ENCODE results near the gene PARD3.

PARD3 gene

GRCh38 chr10:34635111-34635510, 180.0 kb downstream of the PARD3 start:
- TF ChIP-seq L3MBTL2 (conservative IDR thresholded peaks at IDR 0.05) (no peak), NFRKB (IDR thresholded peaks at IDR 0.05) (no peak), TARDBP (IDR thresholded peaks at IDR 0.05) (no peak), CTBP1 (IDR thresholded peaks at IDR 0.05; ENCODE audit: borderline replicate concordance) (no peak), ZNF384 (IDR thresholded peaks at IDR 0.05) (no peak), ARNT (IDR thresholded peaks at IDR 0.05) (no peak), BHLHE40 (IDR thresholded peaks at IDR 0.05; ENCODE audit: borderline replicate concordance) (no peak), LEF1 (IDR thresholded peaks at IDR 0.05; ENCODE audit: borderline replicate concordance) (no peak), FOXK2 (IDR thresholded peaks at IDR 0.05) (no peak), HDGF (IDR thresholded peaks at IDR 0.05; ENCODE audit: borderline replicate concordance) (no peak)
- DNase-seq (ENCODE audit: extremely low spot score), result no peak
- ChIA-PET POLR2A (no interaction called here), CTCF (interaction anchor here (0.5 kb wide), 2 partner anchors 131 to 1470 kb away, joined by 5 read pairs; no protein-coding TSS in a partner anchor)

GRCh38 chr10:34633374-34633773, 181.7 kb downstream of the PARD3 start:
- no peak for DNase-seq (ENCODE audit: extremely low spot score)
- TF ChIP-seq BHLHE40 (IDR thresholded peaks at IDR 0.05; ENCODE audit: borderline replicate concordance), result no peak
- no peak for TF ChIP-seq FOXK2 (IDR thresholded peaks at IDR 0.05)
- no peak for TF ChIP-seq ZNF384 (IDR thresholded peaks at IDR 0.05)
- no peak for TF ChIP-seq TARDBP (IDR thresholded peaks at IDR 0.05)
- TF ChIP-seq LEF1 (IDR thresholded peaks at IDR 0.05; ENCODE audit: borderline replicate concordance), result no peak
- TF ChIP-seq NFRKB (IDR thresholded peaks at IDR 0.05), result no peak
- TF ChIP-seq ELF4 (IDR thresholded peaks at IDR 0.05), result no peak
- no peak for TF ChIP-seq FOXM1 (IDR thresholded peaks at IDR 0.05; ENCODE audit: borderline replicate concordance)
- TF ChIP-seq PKNOX1 (IDR thresholded peaks at IDR 0.05), result no peak
- TF ChIP-seq L3MBTL2 (conservative IDR thresholded peaks at IDR 0.05), result no peak
- no peak for TF ChIP-seq FOXA1 (IDR thresholded peaks at IDR 0.05)
- no peak for TF ChIP-seq SUZ12 (IDR thresholded peaks at IDR 0.05)
- no peak for TF ChIP-seq ARNT (IDR thresholded peaks at IDR 0.05)
- no peak for TF ChIP-seq HDGF (IDR thresholded peaks at IDR 0.05; ENCODE audit: borderline replicate concordance)
- TF ChIP-seq SP1 (IDR thresholded peaks at IDR 0.05), result no peak
- TF ChIP-seq CTBP1 (IDR thresholded peaks at IDR 0.05; ENCODE audit: borderline replicate concordance), result no peak
- POLR2A ChIA-PET, result no interaction called here
- CTCF ChIA-PET, result no interaction called here

- TF ChIP-seq FOXM1 (IDR thresholded peaks at IDR 0.05; ENCODE audit: borderline replicate concordance) (no peak), SUZ12 (IDR thresholded peaks at IDR 0.05) (no peak), PKNOX1 (IDR thresholded peaks at IDR 0.05) (no peak), CTBP1 (IDR thresholded peaks at IDR 0.05; ENCODE audit: borderline replicate concordance) (no peak), FOXK2 (IDR thresholded peaks at IDR 0.05) (no peak), NFRKB (IDR thresholded peaks at IDR 0.05) (no peak), HDGF (IDR thresholded peaks at IDR 0.05; ENCODE audit: borderline replicate concordance) (no peak)
- no peak for DNase-seq (ENCODE audit: extremely low spot score)
- POLR2A ChIA-PET, result no interaction called here
- CTCF ChIA-PET, result no interaction called here
Measured at GRCh38 chr10:34629084-34629483, 186.0 kb downstream of the PARD3 start.

GRCh38 chr10:34628174-34628796, 186.8 kb downstream of the PARD3 start:
- CTCF ChIA-PET, result interaction anchor here (0.6 to 0.9 kb wide), 2 partner anchors 10 to 1991 kb away, joined by 3 read pairs; no protein-coding TSS in a partner anchor
- POLR2A ChIA-PET, result no interaction called here
- TF ChIP-seq LEF1 (IDR thresholded peaks at IDR 0.05; ENCODE audit: borderline replicate concordance) (no peak), L3MBTL2 (conservative IDR thresholded peaks at IDR 0.05) (no peak), FOXM1 (IDR thresholded peaks at IDR 0.05; ENCODE audit: borderline replicate concordance) (no peak), BHLHE40 (IDR thresholded peaks at IDR 0.05; ENCODE audit: borderline replicate concordance) (no peak), CTBP1 (IDR thresholded peaks at IDR 0.05; ENCODE audit: borderline replicate concordance) (no peak), FOXA1 (IDR thresholded peaks at IDR 0.05) (no peak), FOXK2 (IDR thresholded peaks at IDR 0.05) (no peak), SP1 (IDR thresholded peaks at IDR 0.05) (no peak), PKNOX1 (IDR thresholded peaks at IDR 0.05) (no peak)
- DNase-seq (ENCODE audit: extremely low spot score), result peak; percentile 15

GRCh38 chr10:34627741-34628140, 187.4 kb downstream of the PARD3 start:
- no peak for TF ChIP-seq FOXM1 (IDR thresholded peaks at IDR 0.05; ENCODE audit: borderline replicate concordance)
- TF ChIP-seq CTBP1 (IDR thresholded peaks at IDR 0.05; ENCODE audit: borderline replicate concordance), result no peak
- no peak for TF ChIP-seq FOXK2 (IDR thresholded peaks at IDR 0.05)
- no peak for TF ChIP-seq SUZ12 (IDR thresholded peaks at IDR 0.05)
- no peak for TF ChIP-seq NFRKB (IDR thresholded peaks at IDR 0.05)
- no peak for TF ChIP-seq FOXA1 (IDR thresholded peaks at IDR 0.05)
- CTCF ChIA-PET, result interaction anchor here (1.3 kb wide), 1 partner anchor 9 kb away, joined by 3 read pairs; no protein-coding TSS in a partner anchor
- POLR2A ChIA-PET, result no interaction called here
- no peak for DNase-seq (ENCODE audit: extremely low spot score)

GRCh38 chr10:34627331-34627730, 187.8 kb downstream of the PARD3 start:
- ChIA-PET POLR2A (no interaction called here), CTCF (interaction anchor here (1.3 kb wide), 1 partner anchor 10 kb away, joined by 3 read pairs; no protein-coding TSS in a partner anchor)
- TF ChIP-seq SP1 (IDR thresholded peaks at IDR 0.05) (no peak), FOXK2 (IDR thresholded peaks at IDR 0.05) (no peak), LEF1 (IDR thresholded peaks at IDR 0.05; ENCODE audit: borderline replicate concordance) (no peak), SUZ12 (IDR thresholded peaks at IDR 0.05) (no peak), HDGF (IDR thresholded peaks at IDR 0.05; ENCODE audit: borderline replicate concordance) (no peak), FOXM1 (IDR thresholded peaks at IDR 0.05; ENCODE audit: borderline replicate concordance) (no peak), TARDBP (IDR thresholded peaks at IDR 0.05) (no peak)
- no peak for DNase-seq (ENCODE audit: extremely low spot score)
